HEK293T (cell line): ENCODE results near the gene HSF5.
A peak's percentile ranks its signal among the peaks of the same experiment; 100 is the strongest.
"Not testable (repeated sequence)": the region's sequence is repeated elsewhere in the genome, so short reads cannot be mapped to it uniquely, and the experiment has no call there.

Experiments used
- CTCF ChIA-PET: fragments of 350-600 bp; formaldehyde crosslinking; extraction: SDS; loops from one replicate; lab custom pipeline; 2021; ENCODE audit warnings: antibody characterized with exemption, inconsistent platforms; lab: Yijun Ruan, JAX
- POLR2A ChIA-PET: fragments of 350-600 bp; formaldehyde crosslinking; extraction: SDS; loops from one replicate; lab custom pipeline; 2020; ENCODE audit warnings: antibody characterized with exemption, inconsistent platforms; lab: Yijun Ruan, JAX
- DNase-seq: peaks from one replicate; pipeline ENCODE4 v3.0.0; 2012; ENCODE audit warnings: mixed read lengths; ENCODE audit errors: extremely low spot score
- ARNT ChIP-seq: fragments of 450-650 bp; IDR thresholded peaks from 2 replicates; pipeline ENCODE4 v1.6.1; 2017; ENCODE audit warnings: mild to moderate bottlenecking
- BHLHE40 ChIP-seq: fragments of 450-650 bp; IDR thresholded peaks from 2 replicates; pipeline ENCODE4 v1.6.1; 2016; ENCODE audit warnings: mild to moderate bottlenecking, moderate library complexity, borderline replicate concordance
- CTBP1 ChIP-seq: fragments of 450-650 bp; IDR thresholded peaks from 2 replicates; pipeline ENCODE4 v1.6.1; 2016; ENCODE audit warnings: borderline replicate concordance
- ELF4 ChIP-seq: fragments of 450-650 bp; IDR thresholded peaks from 2 replicates; pipeline ENCODE4 v1.6.1; 2017; ENCODE audit warnings: antibody characterized with exemption
- FOXA1 ChIP-seq: fragments of 450-650 bp; IDR thresholded peaks from 2 replicates; pipeline ENCODE4 v1.6.1; 2016; ENCODE audit warnings: mild to moderate bottlenecking
- FOXK2 ChIP-seq: fragments of 450-650 bp; IDR thresholded peaks from 2 replicates; pipeline ENCODE4 v1.6.1; 2016; ENCODE audit warnings: mild to moderate bottlenecking
- FOXM1 ChIP-seq: fragments of 450-650 bp; IDR thresholded peaks from 2 replicates; pipeline ENCODE4 v1.6.1; 2017; ENCODE audit warnings: mild to moderate bottlenecking, borderline replicate concordance
- HDGF ChIP-seq: fragments of 450-650 bp; IDR thresholded peaks from 2 replicates; pipeline ENCODE4 v1.6.1; 2017; ENCODE audit warnings: antibody characterized with exemption, borderline replicate concordance
- L3MBTL2 ChIP-seq: fragments of 450-650 bp; conservative IDR thresholded peaks from 2 replicates; pipeline ENCODE4 v1.6.1; 2016; ENCODE audit warnings: mild to moderate bottlenecking
- LEF1 ChIP-seq: fragments of 450-650 bp; IDR thresholded peaks from 2 replicates; pipeline ENCODE4 v1.6.1; 2017; ENCODE audit warnings: mild to moderate bottlenecking, borderline replicate concordance
- NFRKB ChIP-seq: fragments of 450-650 bp; IDR thresholded peaks from 2 replicates; pipeline ENCODE4 v1.6.1; 2016; ENCODE audit warnings: mild to moderate bottlenecking, moderate library complexity
- PKNOX1 ChIP-seq: fragments of 450-650 bp; IDR thresholded peaks from 2 replicates; pipeline ENCODE4 v1.6.1; 2016
- SP1 ChIP-seq: fragments of 450-650 bp; IDR thresholded peaks from 2 replicates; pipeline ENCODE4 v1.6.1; 2017
- SUZ12 ChIP-seq: fragments of 450-650 bp; IDR thresholded peaks from 2 replicates; pipeline ENCODE4 v1.6.1; 2016; ENCODE audit warnings: mild to moderate bottlenecking
- TARDBP ChIP-seq: fragments of 450-650 bp; IDR thresholded peaks from 2 replicates; pipeline ENCODE4 v1.6.1; 2016
- ZNF384 ChIP-seq: fragments of 450-650 bp; IDR thresholded peaks from 2 replicates; pipeline ENCODE4 v1.6.1; 2016

The HSF5 gene

GRCh38 chr17:58398574-58399266, 89.5 kb downstream of the HSF5 start:
- ChIA-PET CTCF (no interaction called here), POLR2A (interaction anchor here (0.6 to 1.8 kb wide), 3 partner anchors 16 to 47 kb away, joined by 5 to 6 read pairs (median 5); partner anchors contain the start of gene SUPT4H1)
- no peak for DNase-seq
- no peak for TF ChIP-seq TARDBP
- TF ChIP-seq HDGF, result no peak
- no peak for TF ChIP-seq ZNF384
- TF ChIP-seq FOXM1, result no peak
- TF ChIP-seq BHLHE40, result no peak
- TF ChIP-seq CTBP1, result no peak
- no peak for TF ChIP-seq L3MBTL2
- TF ChIP-seq LEF1, result no peak
- TF ChIP-seq ELF4, result no peak
- no peak for TF ChIP-seq NFRKB
- no peak for TF ChIP-seq SP1

GRCh38 chr17:58397421-58397820, 90.8 kb downstream of the HSF5 start:
- POLR2A ChIA-PET, result interaction anchor here (1.7 kb wide), 1 partner anchor 45 kb away, joined by 9 read pairs; the partner anchor contains the start of gene SUPT4H1
- not testable (repeated sequence) for DNase-seq
- CTCF ChIA-PET, result interaction anchor here (0.6 kb wide), 1 partner anchor 105 kb away, joined by 4 read pairs; no protein-coding TSS in a partner anchor

- no peak for DNase-seq
- ChIA-PET POLR2A (interaction anchor here (1.7 kb wide), 1 partner anchor 44 kb away, joined by 9 read pairs; the partner anchor contains the start of gene SUPT4H1), CTCF (no interaction called here)
- no peak for TF ChIP-seq CTBP1
- no peak for TF ChIP-seq ZNF384
- TF ChIP-seq HDGF, result no peak
- no peak for TF ChIP-seq FOXK2
These were observed 92.0 kb downstream of the HSF5 start for GRCh38 chr17:58396173-58396572.

GRCh38 chr17:58394534-58395223, 93.5 kb downstream of the HSF5 start:
- ChIA-PET POLR2A (interaction anchor here (0.6 to 1.7 kb wide), 3 partner anchors 22 to 43 kb away, joined by 3 to 5 read pairs (median 4); partner anchors contain the start of gene SUPT4H1), CTCF (no interaction called here)
- no peak for TF ChIP-seq FOXM1
- no peak for TF ChIP-seq ZNF384
- no peak for TF ChIP-seq TARDBP
- DNase-seq, result no peak

- peak; percentile 51; the same call in 1 of the 2 replicates for TF ChIP-seq PKNOX1
- no peak for TF ChIP-seq TARDBP
- DNase-seq, result peak; percentile 70
- ChIA-PET CTCF (interaction anchor here (0.6 kb wide), 1 partner anchor 28 kb away, joined by 3 read pairs; no protein-coding TSS in a partner anchor), POLR2A (interaction anchor here (0.8 to 5.1 kb wide), 2 partner anchors 24 to 39 kb away, joined by 3 to 29 read pairs; partner anchors contain the start of gene SUPT4H1)
These were observed 96.8 kb downstream of the HSF5 start for GRCh38 chr17:58391302-58391984.

GRCh38 chr17:58390884-58391283, 97.3 kb downstream of the HSF5 start:
- ChIA-PET POLR2A (interaction anchor here (5.1 kb wide), 1 partner anchor 39 kb away, joined by 29 read pairs; the partner anchor contains the start of gene SUPT4H1), CTCF (no interaction called here)
- DNase-seq, result no peak
- TF ChIP-seq TARDBP (no peak), SP1 (no peak), ZNF384 (no peak), ARNT (no peak), ELF4 (no peak), LEF1 (no peak), L3MBTL2 (no peak), FOXK2 (no peak), HDGF (no peak), FOXA1 (no peak), SUZ12 (no peak), NFRKB (no peak), BHLHE40 (no peak), CTBP1 (no peak), PKNOX1 (no peak), FOXM1 (no peak)
